Ovary (tissue), 9 donors: ENCODE data around the gene ARHGAP45. TPM values are rescaled to one million over a fixed set of nuclear protein-coding genes. Genes with fewer than 3 reads are reported as not detected.
"Not testable (repeated sequence)": the region's sequence is repeated elsewhere in the genome, so short reads cannot be mapped to it uniquely, and the experiment has no call there.

Source experiments
- DNase-seq, 5 donors: peaks; one replicate each; pipeline ENCODE4 v3.0.0-alpha.2; 2019 to 2020
- H3K27ac ChIP-seq, 2 donors: fragments of 200-600 bp; one replicate each; pipeline versions ENCODE4 v1.5.1 to v1.8.0; 2019 to 2022
- H3K27me3 ChIP-seq: fragments of 200-600 bp; one replicate; pipeline ENCODE4 v1.8.0; 2022
- H3K36me3 ChIP-seq: fragments of 200-600 bp; sonication (generic); one replicate; pipeline ENCODE4 v1.5.1; 2019
- H3K4me1 ChIP-seq: one replicate; pipeline ENCODE4 v1.8.1; 2013; ENCODE audit warnings: mild to moderate bottlenecking, moderate library complexity; ENCODE audit not compliant: insufficient read depth
- H3K4me3 ChIP-seq: fragments of 200-600 bp; sonication (generic); one replicate; pipeline ENCODE4 v1.5.1; 2017
- H3K9me3 ChIP-seq, 2 donors: fragments of 200-600 bp in 1 of 2; sonication (generic) in 1 of 2; one replicate each; pipeline versions ENCODE4 v1.5.1 to v1.8.1; 2013 to 2019; ENCODE audit warnings: mild to moderate bottlenecking in 1 of 2, moderate library complexity in 1 of 2
- EP300 ChIP-seq: sonication (generic); formaldehyde crosslinking; IDR thresholded peaks from one replicate; pipeline ENCODE4 v1.6.1; 2017; ENCODE audit warnings: antibody characterized with exemption
- POLR2A ChIP-seq: fragments of 450-650 bp; IDR thresholded peaks from one replicate; pipeline ENCODE4 v1.6.1; 2017; ENCODE audit warnings: antibody characterized with exemption, mild to moderate bottlenecking, moderate library complexity
- WGBS, 3 donors: extraction: QIAGEN DNeasy Blood & Tissue Kit in 1 of 3; methylation state at CpG; one replicate each; pipeline versions ENCODE4 v1.1.5 to v1.1.7; 2013 to 2017; 5-methylcytosine and 5-hydroxymethylcytosine counted together
- intact Hi-C, 4 donors: fragments of 100-400 bp; cut with DNase I; formaldehyde crosslinking; loops; one replicate each; pipeline versions ENCODE4 v1.11.0 to v1.15.1; 2022 to 2023
- polyA plus RNA-seq, 2 donors: library from polyadenylated mRNA; stranded (reverse); fragments of 200-250 nt in 1 of 2; fragments of 350-450 nt in 1 of 2; fragmentation: Illumina TruSeq in 1 of 2; extraction: RNeasy Lipid Tissue Mini Kit (QIAGEN cat#74804) in 1 of 2; gene quantifications; one replicate each; pipeline ENCODE4 v1.2.3, GENCODE V29; 2013 to 2014
- total RNA-seq, 7 donors: library from RNA; depleted of rRNA in 2 of 7; stranded (reverse); fragments of >200 nt in 2 of 7; fragmentation: NEBNext Ultra II Directional in 3 of 7; extraction: Animal tissue kit (Norgen Biotek cat#: 25700) in 3 of 7; gene quantifications; one replicate each; pipeline versions ENCODE4 v1.1.0 to v1.2.4, GENCODE V29; 2016 to 2023
- TF ChIP-seq, protein P1 (sequence below), 3 donors: fragments of 450-650 bp in 2 of 3; fragments of 200-600 bp in 1 of 3; IDR thresholded peaks; one replicate each; pipeline versions ENCODE4 v1.5.1 to v1.8.0; 2016 to 2022; ENCODE audit warnings: antibody characterized with exemption in 3 of 3, mild to moderate bottlenecking in 1 of 3
- donor health status: DM: no; HTN: no; CAD: no; lungs with moderate emphysema.
- donor health status: DM: no; HTN: no; CAD: no.
- donor health status: Bipolar disorder and iron deficiency.
- donor health status: DM: yes; HTN: yes; CAD: no.
- donor health status: DM: no; HTN: no; CAD: no.
- donor health status: DM: yes; HTN: yes; CAD: no.

The ARHGAP45 gene
- total and polyA plus RNA-seq, 9 donors, result 1.0 to 10.6 (median 7.0) TPM

DNA sequence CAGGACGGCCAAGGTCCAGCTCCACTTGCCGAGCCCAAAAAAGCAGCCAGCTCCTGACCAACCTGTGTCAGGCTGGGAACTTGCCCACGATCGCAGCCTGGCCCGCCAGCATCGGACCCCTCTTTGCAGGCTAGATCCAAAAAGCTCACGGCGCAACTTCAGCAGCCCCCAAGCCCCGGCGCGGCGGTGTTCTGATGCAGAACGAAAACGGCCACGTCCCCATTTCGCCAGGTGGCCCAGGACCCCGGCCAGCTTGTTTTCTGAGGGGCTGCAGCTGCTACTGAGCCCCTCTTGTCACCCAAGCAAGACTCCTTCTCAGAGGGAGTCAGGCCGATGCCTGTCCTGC lies 47.4 kb upstream of the ARHGAP45 start:
- Histone ChIP-seq H3K27me3 (no peaks in the 10 kb centered on the region), H3K4me3 (peak overlapping the region; percentile 97), H3K9me3 (no peaks in the 10 kb centered on the region), H3K36me3 (no peaks in the 10 kb centered on the region), H3K4me1 (peaks cover 33% of the 10 kb centered on the region), H3K27ac (no peak overlapping the region)
- DNase-seq, result no peak
- 33 to 54% (median 45%) methylated on average over 14 to 18 of the region's 18 CpGs for WGBS, 3 donors
- intact Hi-C loops, result loop anchor here in 2 of 4 donors (5.0 to 10.0 kb wide), 2 partner anchors 78 to 165 kb away; partner anchors contain the start of gene POLR2E (in 1 of the 2)
- TF ChIP-seq, protein P1, sequence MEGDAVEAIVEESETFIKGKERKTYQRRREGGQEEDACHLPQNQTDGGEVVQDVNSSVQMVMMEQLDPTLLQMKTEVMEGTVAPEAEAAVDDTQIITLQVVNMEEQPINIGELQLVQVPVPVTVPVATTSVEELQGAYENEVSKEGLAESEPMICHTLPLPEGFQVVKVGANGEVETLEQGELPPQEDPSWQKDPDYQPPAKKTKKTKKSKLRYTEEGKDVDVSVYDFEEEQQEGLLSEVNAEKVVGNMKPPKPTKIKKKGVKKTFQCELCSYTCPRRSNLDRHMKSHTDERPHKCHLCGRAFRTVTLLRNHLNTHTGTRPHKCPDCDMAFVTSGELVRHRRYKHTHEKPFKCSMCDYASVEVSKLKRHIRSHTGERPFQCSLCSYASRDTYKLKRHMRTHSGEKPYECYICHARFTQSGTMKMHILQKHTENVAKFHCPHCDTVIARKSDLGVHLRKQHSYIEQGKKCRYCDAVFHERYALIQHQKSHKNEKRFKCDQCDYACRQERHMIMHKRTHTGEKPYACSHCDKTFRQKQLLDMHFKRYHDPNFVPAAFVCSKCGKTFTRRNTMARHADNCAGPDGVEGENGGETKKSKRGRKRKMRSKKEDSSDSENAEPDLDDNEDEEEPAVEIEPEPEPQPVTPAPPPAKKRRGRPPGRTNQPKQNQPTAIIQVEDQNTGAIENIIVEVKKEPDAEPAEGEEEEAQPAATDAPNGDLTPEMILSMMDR (IDR thresholded peaks at IDR 0.05), result no peak
- TF ChIP-seq EP300 (no peak), POLR2A (no peak)

DNA sequence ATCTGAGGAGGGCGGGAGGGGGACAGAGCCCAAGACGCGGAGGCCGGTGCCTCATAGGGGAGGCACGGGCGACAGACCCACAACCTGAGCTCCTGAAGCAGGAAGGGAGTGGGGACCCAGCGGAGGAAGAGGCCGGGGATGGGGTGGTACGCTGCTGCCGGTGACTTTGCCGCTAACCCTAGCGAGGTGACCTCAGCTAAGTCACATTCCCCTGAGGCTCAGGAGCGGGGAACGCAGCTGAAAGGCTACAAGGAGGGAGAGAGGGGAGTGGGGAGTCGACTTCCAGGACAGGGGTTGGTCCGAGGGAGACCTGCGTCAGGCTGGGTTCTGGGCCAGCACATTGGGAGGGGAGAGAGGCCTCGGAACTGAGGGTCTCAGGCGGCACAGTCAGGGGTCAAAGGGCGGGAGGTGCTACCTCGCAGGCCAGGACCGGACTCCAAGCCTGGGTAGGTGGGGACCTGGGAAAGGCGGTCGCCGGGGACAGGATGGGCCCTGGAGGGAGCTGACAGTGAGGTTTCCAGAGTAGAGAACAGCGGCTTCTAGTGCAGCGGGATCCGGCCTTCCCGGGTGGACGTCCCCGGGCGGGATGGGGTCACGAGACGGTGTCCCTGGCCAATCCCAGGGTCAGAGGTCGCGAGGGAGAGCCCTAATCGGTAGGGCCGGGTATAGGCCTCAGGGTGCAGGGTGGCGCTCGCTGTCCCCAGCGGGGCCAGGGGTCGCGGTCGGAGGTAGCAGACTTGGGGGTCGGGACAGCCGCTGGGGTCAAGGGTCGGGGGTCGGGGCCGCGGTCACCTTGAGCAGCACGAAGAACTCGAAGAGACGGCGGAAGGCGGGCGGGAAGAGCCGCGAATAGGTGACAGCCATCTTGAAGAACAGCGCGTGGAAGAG lies 46.7 kb upstream of the ARHGAP45 start:
- H3K4me3 ChIP-seq, result peak overlapping the region; percentile 97
- no peaks in the 10 kb centered on the region for H3K36me3 ChIP-seq
- H3K4me1 ChIP-seq, result peaks cover 33% of the 10 kb centered on the region
- peak; percentile 60 to 79 (median 78) for DNase-seq
- no peak for TF ChIP-seq EP300
- TF ChIP-seq, protein P1 (IDR thresholded peaks at IDR 0.05), result no peak
- H3K9me3 ChIP-seq, result no peaks in the 10 kb centered on the region
- H3K27ac ChIP-seq, result peak overlapping the region; percentile 61 to 96
- intact Hi-C loops, result loop anchor here in 3 of 4 donors (5.0 to 10.0 kb wide), 4 partner anchors 77 to 225 kb away; partner anchors contain the start of genes ATP5F1D (in 1 of the 3), GPX4 (in 1 of the 3), MIDN (in 1 of the 3) and POLR2E (in 1 of the 3)
- no peaks in the 10 kb centered on the region for H3K27me3 ChIP-seq
- 2 to 3% (median 2%) methylated on average over 60 of the region's 60 CpGs for WGBS, 3 donors

DNA sequence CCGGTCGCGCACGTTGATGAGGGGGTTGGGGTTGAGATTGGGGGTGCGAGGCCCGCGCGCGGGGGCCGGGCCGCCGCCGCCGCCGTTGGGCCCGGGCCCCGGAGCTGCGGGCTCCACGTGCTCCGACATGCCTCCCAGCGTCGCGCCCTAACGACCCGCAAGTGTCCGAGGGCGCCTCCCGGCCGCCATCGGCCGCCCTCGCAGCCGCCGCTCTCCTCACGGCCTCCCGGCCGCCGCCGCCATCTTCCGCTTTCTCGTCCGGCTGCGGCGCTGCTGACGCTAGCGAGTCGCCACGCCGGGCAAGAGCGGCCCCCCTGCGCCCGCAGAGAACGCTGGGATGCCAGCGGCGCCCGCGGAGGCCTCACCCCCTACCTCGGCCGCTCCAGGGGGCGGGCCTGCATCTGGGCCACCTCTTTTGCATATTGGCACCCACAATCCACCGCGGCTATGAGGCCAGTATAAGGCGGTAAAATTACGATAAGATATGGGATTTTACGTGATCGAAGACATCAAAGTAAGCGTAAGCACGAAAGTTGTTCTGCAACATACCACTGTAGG lies 46.0 kb upstream of the ARHGAP45 start, which contains the start of gene TMEM259:
TMEM259 (minus strand) TSS at position 256 of the 558 bp plus-strand sequence; CDS start at position 129, 127 bp downstream.
- Histone ChIP-seq H3K27ac (peak within 1 kb of the TSS; percentile 90 to 96), H3K4me1 (peaks cover 32% of the 10 kb centered on the region), H3K4me3 (peak within 1 kb of the TSS; percentile 97), H3K36me3 (no peaks in the 10 kb centered on the region), H3K27me3 (no peaks in the 10 kb centered on the region), H3K9me3 (no peaks in the 10 kb centered on the region)
- WGBS, 3 donors, result 0% methylated on average over 50 to 68 of the region's 68 CpGs
- intact Hi-C loops, result loop anchor here in 2 of 4 donors (5.0 to 10.0 kb wide), 2 partner anchors 81 to 224 kb away; partner anchors contain the start of genes ATP5F1D (in 1 of the 2), GPX4 (in 1 of the 2) and MIDN (in 1 of the 2)
- peak; percentile 96 to 98 (median 98) for DNase-seq
- TF ChIP-seq EP300, result no peak
- TF ChIP-seq, protein P1 (IDR thresholded peaks at IDR 0.05), result no peak
- TF ChIP-seq POLR2A, result peak; percentile 42

DNA sequence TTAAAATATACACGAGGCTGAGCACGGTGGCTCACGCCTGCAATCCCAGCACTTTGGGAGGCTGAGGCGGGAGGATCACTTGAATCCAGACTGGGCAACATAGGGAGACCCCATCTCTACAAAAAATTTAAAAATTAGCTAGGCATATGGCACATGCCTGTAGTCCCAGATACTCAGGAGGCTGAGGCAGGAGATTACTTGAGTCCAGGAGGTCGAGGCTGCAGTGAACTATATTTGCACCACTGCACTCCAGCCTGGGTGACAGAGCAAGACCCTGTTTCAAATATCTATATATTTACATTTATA lies 43.1 kb upstream of the ARHGAP45 start:
- H3K27ac ChIP-seq, DNase-seq, H3K4me3 ChIP-seq, H3K9me3 ChIP-seq, H3K27me3 ChIP-seq, H3K36me3 ChIP-seq: not testable (repeated sequence)
- peaks cover 20% of the 10 kb centered on the region for H3K4me1 ChIP-seq
- intact Hi-C loops, result loop anchor here in 2 of 4 donors (5.0 to 10.0 kb wide), 2 partner anchors 78 to 221 kb away; partner anchors contain the start of genes ATP5F1D (in 1 of the 2), GPX4 (in 1 of the 2) and MIDN (in 1 of the 2)
- 62 to 77% (median 64%) methylated on average over 5 of the region's 5 CpGs for WGBS, 3 donors

DNA sequence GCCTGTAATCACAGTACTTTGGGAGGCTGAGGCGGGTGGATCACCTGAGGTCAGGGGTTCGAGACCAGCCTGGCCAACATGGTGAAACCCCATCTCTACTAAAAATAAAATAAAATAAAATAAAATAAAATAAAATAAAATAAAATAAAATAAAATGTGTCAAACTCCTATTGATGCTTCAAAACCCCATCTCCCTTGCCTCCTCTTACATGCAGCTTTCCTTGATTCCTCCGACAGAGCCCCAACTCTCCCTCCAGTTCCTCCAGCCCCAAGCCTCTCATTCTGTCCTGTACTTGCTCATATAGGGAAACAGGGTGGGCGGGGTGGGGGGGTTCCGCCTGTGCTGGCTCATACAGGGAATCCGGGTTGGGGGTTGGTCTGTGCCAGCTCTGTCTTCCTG lies 41.9 kb upstream of the ARHGAP45 start:
- not testable (repeated sequence) for H3K4me3 ChIP-seq, H3K4me1 ChIP-seq, H3K27ac ChIP-seq, H3K9me3 ChIP-seq, H3K36me3 ChIP-seq, H3K27me3 ChIP-seq
- DNase-seq, result peak in 1 of 5 donors; percentile 31
- 84 to 85% (median 85%) methylated on average over 6 of the region's 6 CpGs for WGBS, 3 donors
- intact Hi-C loops, result loop anchor here in 2 of 4 donors (5.0 to 10.0 kb wide), 2 partner anchors 72 to 220 kb away; partner anchors contain the start of genes ATP5F1D (in 1 of the 2), MIDN (in 1 of the 2) and POLR2E (in 1 of the 2)
